GM18517 (cell line): ENCODE data around the gene TBX21.

ENCODE experiments used
- ATAC-seq: cut with Tn5 transposase; IDR thresholded peaks from one replicate; pipeline ENCODE4 v1.9.1; 2021; ENCODE audit warnings: mild to moderate bottlenecking, moderate library complexity; ENCODE audit not compliant: unreplicated experiment

Gene TBX21

DNA sequence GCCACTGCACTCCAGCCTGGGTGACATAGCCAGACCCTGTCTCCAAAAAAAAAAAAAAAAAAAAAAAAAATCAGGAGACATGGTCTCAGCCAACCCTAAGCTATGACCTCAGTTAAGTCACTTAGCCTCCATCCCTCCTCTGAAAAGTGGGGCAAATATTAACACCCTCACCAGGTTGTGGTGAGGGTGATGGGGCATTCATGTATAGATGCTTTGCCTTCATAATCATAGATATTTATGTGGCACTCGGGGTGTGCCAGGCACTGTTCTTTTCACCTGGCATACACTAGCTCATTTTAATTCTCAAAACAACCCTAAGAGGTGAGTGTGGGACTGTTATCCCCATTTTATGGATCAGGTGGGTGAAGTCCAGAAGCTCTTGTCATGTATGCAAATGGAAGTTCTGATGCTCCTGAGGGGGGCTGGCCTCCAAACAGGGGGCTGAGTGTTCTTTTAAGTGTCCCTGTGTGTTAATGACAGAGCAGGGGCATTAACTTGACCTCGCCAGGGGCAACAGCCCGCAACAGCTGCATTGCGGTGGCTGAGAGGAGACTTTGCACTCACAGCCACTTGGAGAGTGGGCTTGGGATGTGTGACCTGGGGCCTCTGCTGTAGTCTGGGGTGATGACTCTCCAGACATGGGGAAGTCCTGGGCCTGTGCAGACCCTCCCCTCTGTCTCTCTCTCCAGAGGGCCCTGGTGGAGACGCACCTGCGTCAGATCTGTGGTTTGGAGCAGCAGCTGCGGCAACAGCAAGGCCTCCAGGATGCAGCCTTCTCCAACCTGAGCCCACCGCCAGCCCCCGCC is 34.9 kb upstream of the TBX21 start:
- ATAC-seq = no peak

DNA sequence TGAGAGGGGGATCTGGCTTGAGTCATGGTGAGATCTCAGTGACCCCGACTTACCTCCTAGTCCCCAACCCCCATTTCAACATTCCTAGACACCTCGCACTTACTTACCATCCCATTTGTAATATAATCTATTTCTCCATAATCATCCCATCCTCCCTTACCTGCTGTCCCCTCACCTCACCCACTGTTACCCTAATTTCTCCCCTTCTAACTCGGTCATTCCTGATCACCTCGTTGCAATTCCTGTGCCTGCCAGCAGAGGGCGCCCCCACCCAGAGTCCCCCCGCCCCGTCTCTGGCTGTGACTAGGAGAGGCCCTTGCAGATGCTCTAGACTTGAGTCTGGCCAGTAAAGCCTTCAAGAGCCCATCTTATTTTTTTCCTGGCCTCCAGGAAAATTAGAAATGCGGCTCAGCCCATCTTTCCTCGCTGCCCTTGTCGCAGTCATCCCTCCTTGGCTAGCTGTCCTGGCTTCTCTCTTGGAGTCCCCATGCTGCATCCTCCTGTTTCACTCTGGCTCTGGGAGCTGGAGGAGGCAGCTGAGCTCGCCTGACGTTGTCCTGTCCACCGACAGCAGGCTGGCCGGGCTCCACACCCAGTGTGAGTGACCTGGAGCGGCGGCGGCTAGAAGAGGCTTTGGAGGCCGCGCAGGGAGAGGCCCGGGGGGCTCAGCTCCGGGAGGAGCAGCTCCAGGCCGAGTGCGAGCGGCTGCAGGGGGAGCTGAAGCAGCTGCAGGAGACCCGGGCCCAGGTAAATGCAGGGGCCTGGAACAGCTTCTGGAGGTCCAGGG is 34.1 kb upstream of the TBX21 start:
- no peak for ATAC-seq

DNA sequence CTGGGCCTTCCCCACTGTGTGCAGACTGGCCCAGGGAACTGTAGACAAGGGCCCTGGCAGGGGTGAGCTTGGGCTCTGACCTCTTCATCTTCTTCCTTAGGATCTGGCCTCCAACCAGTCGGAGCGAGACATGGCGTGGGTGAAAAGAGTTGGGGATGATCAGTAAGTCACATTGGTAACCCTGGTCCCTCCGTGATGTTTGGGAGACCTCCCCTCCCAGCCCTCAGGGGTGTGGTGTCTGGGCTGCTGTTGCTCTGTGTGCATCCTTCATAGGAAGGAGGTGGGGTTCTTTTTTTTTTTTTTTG is 33.5 kb upstream of the TBX21 start:
- ATAC-seq = no peak

DNA sequence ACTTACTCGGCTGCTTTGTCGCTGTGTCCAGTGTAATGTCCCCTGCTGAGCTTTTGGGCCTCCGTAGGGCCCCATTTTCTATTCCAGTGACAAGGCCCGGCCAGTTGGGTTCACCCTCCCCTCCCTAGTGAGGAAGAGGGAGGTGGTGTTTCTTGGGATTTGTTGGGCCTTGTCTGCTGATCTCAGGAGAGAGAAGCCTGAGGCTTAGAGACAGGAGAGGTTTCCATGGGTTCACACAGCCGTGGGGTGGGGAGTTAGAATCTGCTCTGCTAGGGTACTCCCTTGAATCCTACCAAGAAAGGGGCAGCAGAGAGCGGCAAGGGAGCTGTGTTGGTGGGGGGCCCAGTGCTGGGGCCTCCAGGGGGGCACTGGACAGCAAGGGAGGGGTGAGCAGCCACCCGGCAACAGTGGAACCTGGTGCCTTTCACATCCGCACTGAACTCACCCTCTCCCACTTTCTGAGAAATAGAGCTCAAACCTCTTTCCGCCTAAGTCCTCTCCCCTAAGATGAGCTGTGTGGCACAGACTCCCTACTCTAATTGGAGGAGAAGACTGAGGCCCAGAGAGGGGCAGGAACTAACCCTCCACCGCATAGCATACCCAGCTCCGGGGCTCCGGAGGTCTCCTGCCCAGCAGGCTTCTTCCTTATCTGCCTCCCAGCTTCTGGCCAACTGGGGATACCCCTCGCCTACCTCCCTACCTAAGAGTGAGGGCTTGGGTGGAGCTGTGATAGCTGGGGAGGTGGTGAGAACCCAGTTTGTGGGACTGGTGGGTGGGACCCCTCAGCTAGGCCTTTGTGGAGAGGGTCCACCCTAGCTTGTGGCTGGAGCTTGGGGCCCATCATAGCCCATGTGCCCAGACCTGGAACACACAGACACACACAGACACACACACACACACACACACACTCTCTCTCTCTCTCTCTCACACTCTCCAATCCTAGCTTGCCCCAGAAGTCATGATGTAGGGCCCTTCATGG is 32.3 kb upstream of the TBX21 start:
- ATAC-seq = no peak

DNA sequence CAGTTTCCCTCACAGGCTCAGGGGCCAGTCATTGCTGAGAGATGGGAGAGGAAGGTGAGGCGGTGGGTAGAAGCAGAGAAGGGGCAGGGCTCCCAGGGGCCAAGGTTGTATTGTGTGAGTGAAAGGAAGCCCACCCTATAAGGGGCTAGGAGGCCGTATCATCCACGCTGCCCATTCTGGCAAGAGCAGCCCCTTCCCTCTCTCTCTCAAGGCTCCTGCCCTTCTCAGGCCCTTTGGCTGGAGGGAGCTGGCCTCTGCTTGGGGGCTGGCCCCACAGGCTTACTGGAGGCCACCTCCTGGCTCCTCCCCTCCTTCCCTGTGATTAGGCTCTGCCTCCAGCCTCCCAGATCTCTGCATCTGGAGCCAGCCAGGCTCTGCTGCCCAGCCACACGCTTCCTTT is 31.4 kb upstream of the TBX21 start:
- no peak for ATAC-seq

DNA sequence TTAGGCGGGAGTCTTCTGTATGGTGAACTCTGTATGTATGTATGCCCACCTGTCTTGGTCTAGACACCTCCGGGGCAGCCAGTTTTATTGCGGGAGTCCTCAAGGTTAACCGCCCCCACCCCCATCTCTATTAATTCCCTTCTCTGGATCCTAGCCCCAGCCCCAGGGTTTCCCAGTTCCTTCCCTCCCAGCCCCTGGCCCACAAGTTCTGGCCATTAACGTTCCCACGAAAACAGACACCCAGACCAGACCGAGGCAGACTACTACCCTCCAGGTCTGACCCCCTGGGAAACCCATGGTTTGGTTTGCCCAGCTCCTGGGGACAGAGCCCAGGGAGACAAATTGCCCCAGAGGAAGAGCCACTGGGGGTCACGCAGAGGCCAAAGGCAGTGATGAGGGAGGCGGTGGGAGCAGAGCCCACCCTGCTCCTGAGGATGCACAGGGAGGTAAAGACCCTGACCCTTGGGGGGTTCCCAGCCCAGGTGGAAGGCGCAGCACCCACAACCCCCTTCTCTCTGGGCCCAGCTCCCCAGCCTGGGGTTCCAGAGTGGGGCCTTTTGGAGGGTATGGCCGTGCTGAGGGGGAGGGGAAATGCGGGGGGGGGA is 30.5 kb upstream of the TBX21 start:
- ATAC-seq = no peak

DNA sequence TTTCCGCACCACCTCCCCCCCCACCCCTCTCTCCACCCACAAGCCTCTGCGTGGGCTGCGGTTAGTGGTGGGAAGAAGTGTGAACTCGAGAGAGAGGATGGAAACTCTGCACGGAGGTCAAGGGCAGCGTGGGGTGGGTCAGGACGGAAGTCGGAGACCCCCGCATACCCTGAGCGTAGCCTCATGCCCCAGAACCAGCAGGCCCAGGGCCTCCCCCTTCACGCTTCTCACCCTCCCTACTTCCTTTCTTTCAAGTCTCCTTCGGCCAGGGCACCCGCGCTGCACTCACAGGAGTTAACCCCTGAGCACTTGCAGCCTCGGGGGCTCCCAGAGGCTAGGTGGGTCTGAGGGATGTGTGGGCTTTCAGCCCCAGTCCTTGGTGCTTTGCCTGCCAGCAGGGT is 29.8 kb upstream of the TBX21 start:
- no peak for ATAC-seq

DNA sequence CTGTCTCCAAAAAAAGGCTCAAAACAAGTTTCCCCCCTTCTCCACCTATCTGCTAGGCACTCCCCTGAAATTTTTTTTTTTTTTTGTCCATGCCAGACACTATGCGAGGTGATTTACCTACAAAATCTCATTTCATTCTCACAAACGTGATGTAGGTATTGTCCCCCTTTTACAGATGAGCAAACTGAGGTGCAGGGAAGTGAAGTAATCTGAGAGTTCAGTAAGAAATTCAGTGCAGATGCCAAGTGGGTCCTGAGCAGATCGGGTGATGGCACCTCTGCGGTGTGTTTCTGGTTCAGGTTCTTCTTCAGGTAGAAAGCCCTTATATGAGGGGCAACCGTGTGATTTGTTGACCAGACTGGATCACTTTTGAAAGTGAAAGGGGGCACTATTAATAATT is 29.4 kb upstream of the TBX21 start:
- no peak for ATAC-seq

DNA sequence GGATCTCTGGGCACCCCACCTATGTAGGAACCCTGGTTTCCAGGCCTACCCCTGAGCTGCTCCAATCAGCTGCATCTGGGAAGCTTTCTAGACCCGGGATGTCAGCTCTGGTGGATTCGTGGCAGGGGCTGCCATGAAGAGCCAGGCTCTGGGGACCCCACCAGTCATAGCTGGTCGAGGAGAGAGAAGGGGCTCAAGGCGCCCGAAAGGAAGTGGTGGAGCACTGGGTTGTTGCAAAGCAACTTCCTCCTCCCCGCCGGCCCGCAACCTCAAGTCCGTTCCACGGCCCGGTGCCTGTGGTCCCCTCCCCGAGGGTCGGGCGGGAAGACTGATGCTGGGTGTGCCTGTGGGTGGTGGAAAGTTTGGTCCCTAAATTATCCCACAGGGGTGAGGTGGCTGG is 28.9 kb upstream of the TBX21 start:
- ATAC-seq = no peak

DNA sequence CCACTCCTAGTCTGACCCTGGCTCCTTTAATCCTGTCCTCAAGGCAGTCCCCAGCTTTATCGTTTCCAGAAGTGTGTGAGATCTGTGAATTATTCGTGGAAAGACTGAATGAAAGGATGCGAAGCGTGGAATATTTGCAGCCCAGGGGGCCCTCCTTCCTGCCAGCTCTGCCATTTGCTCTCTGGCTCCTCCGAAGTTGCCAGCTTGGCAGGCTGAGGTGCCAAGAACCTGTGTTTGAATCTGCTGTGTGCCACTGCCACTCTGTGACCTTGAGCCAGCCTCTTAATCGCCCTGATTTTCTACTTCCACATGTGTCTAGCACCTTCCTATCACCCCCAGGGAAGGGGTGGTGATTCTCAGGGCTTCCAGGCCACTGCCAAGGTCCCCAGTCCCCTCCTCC is 28.3 kb upstream of the TBX21 start:
- no peak for ATAC-seq

DNA sequence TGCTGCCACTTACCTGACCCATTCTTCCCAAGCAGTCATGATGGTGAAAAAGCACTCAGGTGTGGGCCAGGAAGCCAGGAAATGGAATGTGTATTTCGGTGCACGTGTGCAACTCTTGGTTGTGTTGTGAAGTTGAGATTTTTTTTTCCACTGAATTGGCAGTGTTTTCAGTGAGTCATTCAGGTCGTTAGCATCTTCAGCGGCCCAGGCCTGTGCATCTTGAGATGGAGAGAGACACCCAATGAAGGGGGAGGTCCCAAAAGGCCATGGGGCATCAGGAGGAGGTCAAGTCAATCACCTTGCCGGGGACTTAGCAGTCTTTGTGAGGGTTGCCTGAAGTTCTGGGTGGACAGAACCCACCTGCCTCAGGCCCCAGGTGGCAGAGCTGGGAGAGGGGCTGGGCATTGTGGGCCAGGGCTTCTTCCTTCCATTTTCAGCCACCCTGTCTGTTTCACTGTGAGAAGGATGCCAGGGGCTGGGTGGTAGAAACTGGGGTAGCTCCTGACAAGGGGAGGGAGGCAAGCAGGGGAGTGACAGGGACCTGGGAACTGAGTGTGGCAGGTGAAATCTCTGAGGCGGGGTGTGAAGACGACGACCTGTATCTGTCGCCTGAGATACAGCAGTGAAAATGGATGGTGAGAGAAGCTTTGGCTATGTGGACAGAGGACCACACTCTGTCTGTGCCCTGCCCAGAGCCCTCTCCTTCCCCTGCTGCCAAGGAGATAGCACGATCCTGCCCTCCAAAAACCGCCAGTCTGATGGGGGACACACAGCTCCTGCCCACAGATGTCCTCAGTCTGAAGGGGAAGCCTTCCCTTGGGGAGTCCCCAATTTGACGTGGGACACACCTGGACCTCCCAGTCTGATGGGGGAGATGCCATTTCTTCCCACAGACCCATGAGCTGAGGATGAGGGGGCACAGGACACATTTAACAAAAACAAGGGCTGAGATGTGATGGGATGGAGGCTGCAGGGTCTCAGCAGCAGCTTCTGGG is 27.2 kb upstream of the TBX21 start:
- no peak for ATAC-seq

DNA sequence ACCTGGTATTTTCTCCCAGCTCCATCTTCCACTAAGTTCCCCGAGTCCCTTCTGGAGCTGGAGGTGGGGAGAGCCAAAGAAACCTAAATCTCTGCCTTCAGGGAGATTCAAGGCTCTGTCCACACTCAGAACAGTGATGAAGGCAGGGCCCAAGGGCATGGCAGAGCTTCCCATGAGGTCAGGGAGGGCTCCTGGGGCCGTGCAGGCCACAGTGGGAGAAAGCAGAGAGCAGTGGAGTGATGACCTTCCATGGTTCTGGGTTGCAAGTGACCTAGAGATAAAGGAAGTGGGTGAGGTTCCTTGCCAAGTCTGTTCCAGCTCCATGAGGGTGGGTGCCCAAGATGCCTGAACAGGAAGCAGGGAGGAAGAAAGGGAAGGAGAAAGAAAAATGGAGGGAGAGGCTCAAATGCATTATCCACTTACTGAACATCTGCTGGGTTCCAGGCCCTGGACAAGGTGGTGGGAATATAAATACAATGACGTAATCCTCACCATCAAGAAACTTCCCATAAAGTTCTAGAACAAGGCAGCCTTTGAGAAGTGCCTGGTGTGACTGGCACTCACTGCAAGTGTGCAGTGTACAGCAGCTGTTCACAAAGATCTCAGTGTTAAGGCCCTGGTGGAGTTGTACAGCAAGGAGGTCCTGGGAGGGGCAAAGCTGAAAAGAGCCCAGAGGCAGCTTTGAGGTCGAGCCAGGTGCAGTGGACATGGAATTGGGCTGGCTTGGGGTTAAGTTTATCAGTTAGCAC is 25.8 kb upstream of the TBX21 start:
- ATAC-seq = no peak

DNA sequence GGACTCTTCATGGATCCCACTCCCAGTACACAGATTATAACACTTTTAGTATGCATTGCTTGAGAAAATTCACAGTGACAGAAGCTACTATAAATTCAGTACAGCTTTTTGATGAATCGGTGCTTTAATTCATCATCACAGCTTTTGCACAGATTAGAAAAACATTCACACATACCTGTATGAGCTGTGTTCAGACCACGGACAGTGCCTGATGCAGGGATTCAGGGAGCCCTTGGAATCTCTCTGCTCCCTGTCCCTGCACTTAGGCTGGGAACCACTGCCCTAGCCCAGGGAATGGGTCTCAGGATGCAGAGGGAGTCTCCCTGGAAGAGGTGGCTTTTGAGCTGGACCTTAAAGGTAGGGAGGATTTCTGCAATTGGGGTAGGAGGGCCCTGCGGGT is 25.2 kb upstream of the TBX21 start:
- ATAC-seq = no peak

DNA sequence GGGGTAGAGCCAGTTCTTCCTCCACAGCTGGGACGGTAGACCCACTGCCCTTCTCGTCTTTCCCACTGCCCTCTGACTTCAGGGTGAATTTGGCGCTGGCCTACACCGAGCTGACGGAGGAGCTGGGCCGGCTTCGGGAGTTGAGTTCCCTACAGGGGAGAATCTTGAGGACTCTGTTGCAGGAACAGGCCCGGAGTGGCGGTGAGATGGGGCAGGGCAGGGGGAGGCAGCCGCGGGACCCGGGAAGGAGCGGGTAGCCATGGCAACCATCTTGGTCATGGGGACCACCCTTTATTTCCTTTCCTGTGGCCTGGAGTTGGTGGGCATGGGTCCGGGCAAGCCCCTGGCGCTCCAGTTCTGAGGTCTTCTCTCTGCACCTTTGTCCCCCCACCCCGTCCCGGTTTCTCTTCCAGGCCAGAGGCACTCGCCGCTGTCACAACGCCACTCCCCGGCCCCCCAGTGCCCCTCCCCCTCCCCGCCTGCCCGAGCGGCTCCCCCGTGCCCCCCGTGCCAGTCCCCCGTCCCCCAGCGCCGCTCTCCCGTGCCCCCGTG is 24.6 kb upstream of the TBX21 start:
- no peak for ATAC-seq

DNA sequence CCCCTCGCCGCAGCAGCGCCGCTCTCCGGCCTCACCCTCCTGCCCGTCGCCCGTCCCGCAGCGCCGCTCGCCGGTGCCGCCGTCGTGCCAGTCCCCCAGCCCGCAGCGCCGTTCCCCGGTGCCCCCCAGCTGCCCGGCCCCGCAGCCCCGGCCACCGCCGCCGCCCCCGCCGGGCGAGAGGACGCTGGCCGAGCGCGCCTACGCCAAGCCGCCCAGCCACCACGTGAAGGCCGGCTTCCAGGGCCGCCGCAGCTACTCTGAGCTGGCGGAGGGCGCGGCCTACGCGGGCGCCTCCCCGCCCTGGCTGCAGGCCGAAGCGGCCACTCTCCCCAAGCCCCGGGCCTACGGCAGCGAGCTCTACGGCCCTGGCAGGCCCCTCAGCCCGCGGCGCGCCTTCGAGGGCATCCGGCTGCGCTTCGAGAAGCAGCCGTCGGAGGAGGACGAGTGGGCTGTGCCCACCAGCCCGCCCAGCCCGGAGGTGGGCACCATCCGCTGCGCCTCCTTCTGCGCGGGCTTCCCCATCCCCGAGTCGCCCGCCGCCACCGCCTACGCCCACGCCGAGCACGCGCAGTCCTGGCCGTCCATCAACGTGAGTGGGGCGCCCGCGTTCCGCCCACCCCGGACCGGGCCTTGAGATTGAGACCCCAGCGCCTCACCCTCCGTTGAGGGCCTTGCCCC is 24.0 kb upstream of the TBX21 start:
- ATAC-seq = no peak

DNA sequence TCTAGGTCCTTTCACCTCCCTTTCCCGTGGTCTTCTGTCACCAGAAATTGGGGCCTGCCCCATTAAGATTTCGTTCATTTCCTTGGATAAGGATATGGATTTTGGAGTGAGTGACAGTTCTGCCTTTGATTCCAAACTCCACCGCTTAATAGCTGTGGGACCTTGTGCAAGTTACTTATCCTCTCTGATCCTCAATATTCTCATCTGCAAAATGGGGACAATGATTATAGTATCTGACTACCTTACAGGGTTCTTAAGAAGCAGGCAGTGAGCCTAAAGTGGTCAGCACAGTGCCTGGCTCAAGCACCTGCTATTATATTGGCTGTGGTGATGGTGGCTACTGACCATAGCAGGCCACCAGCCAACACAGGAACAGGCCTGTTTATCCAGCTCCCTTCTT is 23.4 kb upstream of the TBX21 start:
- no peak for ATAC-seq

DNA sequence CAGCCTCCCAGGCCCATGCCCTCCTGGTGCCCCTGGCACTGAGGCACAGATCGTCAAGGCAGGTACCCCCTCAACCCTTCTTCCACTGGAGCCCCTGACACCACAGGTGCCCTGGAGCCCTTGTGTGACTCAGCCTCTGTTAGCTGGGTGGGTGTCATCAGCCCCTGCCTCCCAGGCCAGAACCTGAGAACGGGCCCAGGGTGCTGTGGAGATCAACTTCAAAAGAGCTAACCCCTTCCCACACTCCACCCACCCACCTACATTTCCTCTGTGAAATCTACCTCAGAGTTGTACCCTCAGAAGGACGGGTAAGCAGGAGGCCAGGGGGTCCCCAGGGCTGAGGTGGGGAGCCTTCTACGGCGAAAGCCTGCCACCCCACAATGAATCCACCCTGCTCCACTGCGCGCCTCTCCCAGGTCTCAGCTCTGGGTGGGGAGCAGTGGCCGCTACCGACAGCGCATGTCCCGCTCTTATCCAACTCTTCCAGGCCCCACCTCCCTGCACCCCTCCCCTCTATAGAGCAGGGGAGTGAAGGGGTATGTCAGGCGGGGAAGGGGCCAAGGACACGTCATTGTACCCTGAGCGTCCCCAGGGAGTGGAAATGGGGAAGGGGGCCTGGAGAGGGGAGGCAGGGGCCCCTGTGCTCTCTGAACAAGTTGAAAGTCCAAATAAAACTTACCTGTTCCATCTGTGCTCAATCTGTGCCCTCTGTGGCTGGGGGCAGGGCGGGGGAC is 21.5 kb upstream of the TBX21 start:
- ATAC-seq = no peak
